ENCODE measurements around the gene FAM169A.
A peak's percentile ranks its signal among the peaks of the same experiment; 100 is the strongest.
"Not testable (repeated sequence)": the region's sequence is repeated elsewhere in the genome, so short reads cannot be mapped to it uniquely, and the experiment has no call there.

FAM169A gene

GRCh38 chr5:74866596-74867162 lies 492 bp upstream of the FAM169A start:
- no peak for DNase-seq

DNA sequence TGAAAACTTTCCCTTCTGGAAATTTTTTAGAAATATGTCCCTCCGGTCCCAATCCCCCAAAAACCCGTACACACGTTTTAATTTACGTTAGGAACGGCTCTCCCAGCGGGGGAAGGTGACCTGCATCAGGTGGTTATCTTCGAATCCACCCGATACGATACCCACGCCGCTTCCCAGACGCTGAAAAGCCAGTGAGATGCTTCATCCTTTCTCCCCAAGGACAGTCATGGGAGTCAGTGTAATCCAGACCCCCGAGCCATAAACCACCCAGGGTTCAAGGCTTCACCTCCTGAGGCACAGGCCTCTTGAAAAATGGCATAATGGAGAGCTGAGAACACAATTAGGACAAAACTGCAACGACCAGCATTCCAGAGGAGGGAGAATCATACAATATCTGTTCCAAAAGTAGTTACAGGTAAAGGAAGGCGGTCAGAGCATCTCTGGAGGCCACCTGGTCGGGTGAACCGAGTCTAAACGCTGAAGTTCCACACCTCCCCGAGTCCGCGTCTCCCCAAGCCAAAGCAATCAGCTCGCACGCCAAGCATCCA lies 857 bp downstream of the FAM169A start:
- DNase-seq = peak in 1 of 2 donors; percentile 19

- no peak for DNase-seq
Measured at GRCh38 chr5:74864823-74865222, 1.4 kb downstream of the FAM169A start.

- DNase-seq = no peak
Measured at GRCh38 chr5:74863726-74864125, 2.5 kb downstream of the FAM169A start.

DNA sequence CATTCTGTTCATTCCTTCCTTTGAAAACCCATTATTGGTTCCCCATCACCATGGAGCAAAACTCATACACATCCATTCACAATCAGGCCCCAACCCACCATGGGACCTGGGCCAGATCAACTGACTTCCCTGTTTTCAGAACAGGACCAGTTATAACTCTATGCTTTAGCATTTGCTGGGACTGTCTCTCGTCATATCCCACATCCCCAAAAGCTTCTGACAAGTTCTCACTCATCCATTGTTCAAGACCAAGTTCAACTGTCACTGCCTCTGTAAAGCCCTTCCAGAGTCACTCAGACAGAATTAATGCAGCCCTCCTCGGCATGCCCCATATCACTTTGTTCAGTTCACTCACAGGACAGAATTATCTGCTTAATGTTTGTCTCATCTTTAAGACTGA lies 4.0 kb downstream of the FAM169A start:
- DNase-seq = no peak

GRCh38 chr5:74856975-74857374 lies 9.2 kb downstream of the FAM169A start:
- DNase-seq = not testable (repeated sequence)

DNA sequence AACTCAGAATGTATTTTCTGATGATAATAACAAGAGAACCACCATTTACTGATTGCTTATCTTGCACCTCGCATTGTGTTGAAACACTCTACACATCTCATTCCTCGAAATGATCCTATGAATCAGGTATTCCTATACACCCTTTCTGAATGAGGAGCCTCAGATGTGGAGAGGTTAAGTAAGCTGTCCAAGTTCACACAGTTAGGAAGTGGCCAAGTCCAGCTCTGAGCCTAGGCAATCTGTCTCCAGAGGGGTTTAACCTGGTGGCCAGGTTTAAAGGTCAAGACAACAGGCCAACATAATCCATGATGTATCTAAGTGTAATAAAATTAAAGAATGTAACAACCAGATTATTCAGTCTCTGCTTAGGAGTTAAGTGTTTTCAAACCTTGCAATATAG lies 12.9 kb downstream of the FAM169A start:
- DNase-seq = no peak

DNA sequence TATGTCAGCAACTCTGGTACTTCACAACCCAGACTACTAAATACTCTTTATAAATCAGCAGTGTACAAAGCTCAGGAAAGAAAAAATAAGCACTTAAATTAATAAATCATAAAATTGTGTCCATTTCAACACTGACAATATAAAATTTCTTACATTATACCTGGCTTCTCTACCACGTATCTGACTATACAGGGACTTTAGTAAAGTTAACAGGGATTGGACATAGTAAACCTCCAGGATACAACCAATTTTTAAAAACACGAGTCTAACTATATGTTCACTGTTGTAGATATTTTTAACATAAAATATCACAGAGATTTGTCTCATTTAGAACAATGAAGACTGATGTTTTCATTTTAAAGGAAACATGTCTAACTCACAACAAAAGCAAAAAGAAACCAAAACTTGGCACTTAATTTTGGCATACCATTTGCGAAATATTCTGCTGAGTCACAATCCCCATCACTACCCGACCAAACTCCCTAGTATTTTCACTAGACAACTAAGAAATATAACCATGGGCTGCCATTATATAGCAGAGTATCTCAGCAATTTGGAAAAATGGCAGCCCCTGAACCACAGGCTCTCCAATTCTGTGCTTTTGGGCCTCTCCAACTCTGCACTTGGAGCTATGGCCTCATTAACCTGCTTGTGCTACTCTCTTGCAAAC lies 14.4 kb downstream of the FAM169A start:
- no peak for DNase-seq

DNA sequence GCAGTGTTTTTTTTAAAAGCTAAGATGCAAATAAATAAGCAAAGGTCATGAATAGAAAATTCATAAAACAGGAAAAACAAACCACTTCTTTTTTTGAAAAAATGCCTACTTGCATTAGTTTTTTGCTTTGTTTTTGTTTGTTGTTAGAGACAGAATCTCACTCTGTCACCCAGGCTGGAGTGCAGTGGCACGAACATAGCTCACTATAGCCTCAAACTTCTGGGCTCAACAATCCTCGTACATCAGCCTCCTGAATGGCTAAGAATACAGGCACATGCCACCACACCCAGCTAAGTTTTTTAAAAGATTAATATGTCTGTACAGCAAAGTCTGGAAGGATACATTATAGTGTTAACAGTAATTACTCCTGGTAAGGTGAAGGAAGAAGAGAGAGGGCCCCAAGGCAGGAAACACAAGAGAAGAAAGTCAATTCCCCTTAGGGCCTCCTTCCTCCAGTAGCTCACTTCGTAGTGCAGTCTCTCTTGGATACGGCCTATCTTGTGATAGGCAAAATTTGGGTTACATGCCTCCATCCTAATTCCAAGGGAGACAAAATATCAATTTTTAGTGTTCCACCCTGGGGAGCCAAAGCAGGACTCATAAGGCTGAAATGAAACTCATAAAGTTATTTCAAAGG lies 15.3 kb downstream of the FAM169A start:
- DNase-seq = no peak

DNA sequence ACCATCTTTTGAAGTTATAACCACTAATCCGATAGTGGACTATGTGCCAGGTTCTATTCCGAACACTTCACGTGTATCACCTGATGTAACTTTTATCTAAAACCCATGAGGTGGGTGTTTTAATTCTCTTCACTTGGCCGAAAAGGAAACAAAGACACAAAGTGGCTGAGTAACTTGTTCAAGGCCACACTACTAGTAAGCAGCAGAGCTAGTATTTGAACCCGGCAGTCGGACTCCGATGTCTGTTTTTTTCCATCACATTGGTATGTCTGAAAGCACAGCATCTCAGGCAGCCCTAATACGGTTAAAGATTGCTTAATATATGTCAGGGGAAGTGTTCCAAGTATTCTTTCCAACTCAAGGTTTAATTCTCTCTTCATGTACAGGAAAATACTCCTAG lies 16.2 kb downstream of the FAM169A start:
- DNase-seq = no peak

GRCh38 chr5:74848553-74849025 lies 17.6 kb downstream of the FAM169A start:
- DNase-seq = no peak

DNA sequence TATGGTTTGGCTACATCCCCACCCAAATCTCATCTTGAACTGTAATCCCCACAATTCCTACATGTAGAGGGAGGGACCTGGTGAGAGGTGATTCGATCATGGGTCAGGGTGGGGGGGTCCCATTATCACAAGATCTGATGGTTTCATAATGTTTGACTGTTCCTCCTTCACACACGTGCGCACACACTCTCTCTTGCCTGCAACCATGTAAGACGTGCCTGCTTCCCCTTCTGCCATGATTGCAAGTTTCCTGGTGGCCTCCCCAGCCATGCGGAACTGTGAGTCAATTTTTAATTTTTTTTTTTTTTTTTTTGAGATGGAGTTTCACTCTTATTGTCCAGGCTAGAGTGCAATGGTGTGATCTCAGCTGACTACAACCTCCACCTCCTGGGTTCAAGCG lies 27.0 kb downstream of the FAM169A start:
- no peak for DNase-seq

DNA sequence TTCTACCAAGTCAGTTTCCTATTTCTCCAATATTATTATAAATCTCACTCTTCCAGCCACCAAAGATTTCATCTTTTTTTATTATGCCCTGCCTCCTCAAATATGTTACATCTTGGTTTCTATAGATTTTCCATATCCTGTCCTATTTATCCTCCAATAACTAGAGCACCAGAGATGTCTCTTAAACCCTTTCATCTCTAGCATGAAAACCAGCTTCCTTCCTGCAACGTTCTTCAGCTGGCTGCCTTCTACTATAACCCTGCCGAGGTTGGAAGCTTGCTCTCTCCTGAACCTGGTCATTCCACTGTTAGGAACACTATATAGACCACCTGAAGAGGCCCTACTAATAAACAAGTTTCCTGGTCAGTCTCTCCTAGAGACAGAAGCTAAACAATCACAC lies 27.9 kb downstream of the FAM169A start:
- DNase-seq = no peak

DNA sequence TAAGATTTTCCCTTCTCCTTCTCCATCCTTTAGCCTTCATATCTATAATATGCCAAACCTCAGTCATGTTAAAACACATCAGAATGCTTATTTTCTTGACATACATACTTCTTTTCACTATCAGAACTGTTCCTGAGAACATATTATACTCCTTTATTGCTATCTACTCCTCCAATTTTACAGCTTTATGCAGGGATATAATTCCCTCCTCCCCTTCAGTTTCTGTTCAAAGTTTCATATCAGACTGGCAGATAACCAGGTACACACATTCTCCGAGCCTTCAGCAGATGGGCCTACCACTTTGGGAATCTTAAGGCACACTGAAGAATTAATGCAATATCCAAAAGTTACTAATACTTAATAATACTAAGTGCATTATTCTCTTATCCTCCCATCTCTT lies 29.1 kb downstream of the FAM169A start:
- no peak for DNase-seq

GRCh38 chr5:74833537-74834266 lies 32.5 kb downstream of the FAM169A start:
- no peak for DNase-seq

- no peak for DNase-seq
Measured at GRCh38 chr5:74829413-74829812, 36.8 kb downstream of the FAM169A start.

DNA sequence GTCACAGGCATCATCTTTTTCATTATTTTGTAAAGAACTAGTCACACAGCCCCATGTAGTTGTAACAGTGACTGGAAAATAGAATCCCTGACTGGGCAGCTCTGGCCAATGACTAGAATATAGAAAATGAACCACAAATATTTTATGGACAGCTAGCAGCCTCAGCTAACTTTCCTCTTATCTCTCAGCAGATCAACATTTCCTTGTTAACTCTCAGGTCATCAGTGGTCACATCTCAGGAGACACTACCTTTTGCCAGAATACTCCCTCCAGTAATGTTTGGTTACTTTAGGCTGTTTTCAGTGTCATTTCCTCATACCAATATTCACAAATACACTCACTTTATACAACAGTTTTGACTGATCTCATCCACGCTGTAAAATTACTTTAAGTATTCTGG lies 43.9 kb downstream of the FAM169A start:
- DNase-seq = no peak

GRCh38 chr5:74816875-74817274 lies 49.3 kb downstream of the FAM169A start:
- DNase-seq = no peak

GRCh38 chr5:74810915-74811314 lies 55.3 kb downstream of the FAM169A start:
- DNase-seq = no peak

- DNase-seq = no peak
Measured at GRCh38 chr5:74801941-74802340, 64.2 kb downstream of the FAM169A start.

DNA sequence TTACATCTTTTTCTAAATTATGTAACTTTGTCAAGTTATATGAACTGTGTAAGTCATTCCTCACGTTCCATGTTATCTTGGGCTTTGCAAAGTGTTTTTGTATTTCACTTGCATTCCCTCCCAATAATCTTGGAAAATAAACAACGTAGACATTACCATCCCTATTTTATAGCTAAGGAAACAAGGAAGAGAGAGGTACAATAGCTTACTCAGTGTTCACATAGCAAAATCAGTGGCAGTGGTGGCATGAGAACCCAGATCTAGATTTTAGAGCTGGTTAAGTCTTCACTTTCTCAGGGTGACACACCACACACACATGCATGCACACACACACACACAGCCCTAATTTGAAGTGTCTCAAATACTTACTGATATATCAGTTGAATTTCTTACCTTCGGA lies 65.0 kb downstream of the FAM169A start:
- no peak for DNase-seq

GRCh38 chr5:74798977-74799911 lies 66.9 kb downstream of the FAM169A start:
- DNase-seq = no peak
